Stimulated activated CD4-positive, alpha-beta T cell treated with anti-CD3 and anti-CD28 coated beads, Interleukin-4, amount 100 ng/mL, for 4 hours (primary cell): ENCODE data around the gene AGPAT1.

ENCODE experiments used
- DNase-seq, 2 experiments: peaks; one replicate each; pipeline ENCODE4 v3.0.0-alpha.2; 2020

Gene AGPAT1

DNA sequence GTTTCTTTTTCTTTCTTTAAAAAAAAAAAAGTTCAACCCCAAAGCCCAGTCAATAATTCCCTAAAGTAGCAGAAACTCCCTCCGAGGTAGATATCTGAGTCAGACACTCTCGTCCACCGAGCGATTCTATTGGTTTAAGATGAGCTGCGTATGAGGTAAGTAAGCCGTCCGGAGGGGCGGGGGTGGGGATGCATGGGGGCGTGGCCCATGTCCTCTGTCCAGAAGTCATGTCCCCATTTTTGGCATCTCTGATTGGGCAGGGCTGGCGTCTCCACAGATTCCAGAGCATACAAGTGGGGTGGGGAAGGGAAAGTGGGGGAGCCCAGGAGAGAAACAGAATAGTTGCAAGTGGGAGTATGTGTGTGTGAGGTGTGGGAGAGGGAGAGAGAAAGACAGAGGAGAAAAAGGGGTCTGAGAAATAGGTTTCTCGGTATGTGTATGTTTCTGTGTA, 9.8 kb upstream of the AGPAT1 start:
- peak; percentile 51 to 56 for DNase-seq

DNA sequence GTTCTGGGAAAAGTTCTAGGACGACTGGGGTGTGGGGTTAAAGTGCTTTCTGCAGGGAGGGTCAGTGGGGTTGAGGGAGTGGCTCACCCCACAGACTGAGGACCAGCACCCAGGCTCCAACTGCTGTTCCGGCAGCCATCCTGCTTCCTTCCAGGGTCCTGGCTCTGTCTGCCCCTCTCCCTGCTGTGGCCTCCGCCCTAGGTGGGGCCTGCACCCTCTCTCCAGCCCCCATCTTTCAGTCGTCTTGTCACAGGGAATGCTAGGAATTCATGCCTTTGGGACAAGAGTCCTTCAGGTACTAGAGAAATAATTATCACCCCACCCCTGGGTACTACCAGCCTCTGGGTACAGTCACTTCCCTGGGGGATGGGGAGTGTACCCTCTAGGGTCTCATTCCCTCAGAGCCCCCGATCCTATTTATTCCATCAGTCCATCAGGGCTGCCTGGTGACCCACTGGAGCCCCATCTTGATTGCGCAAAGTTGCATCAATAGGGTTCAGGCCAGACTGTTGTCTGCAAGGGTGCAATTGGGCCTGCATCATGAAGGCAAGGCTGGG, 8.3 kb upstream of the AGPAT1 start, which contains the start of gene AGER:
Gene AGER (minus strand): TSS at position 170 of the 557 bp plus-strand sequence. CDS start 31 bp downstream, at position 139.
- DNase-seq = no peak

DNA sequence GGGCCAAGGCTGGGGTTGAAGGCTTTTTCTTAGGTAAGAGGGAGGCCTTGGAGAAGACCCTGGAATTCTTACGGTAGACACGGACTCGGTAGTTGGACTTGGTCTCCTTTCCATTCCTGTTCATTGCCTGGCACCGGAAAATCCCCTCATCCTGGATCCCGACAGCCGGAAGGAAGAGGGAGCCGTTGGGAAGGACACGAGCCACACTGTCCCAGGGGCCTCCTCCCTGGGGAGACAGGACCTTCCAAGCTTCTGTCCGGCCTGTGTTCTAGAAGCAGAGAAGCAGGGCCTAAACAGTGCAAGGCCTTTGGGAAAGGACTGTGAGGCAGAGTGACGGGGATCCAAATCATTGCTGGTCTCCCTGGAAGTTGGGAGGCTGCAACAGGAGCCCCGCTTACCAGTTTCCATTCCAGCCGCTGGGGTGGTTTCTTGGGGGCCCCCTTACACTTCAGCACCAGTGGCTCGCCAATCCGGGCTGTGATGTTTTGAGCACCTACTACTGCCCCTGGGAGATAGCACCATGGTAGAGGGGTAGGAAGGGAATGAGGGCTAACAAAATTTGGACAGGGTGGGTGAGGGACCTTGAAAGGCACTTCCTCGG, 7.7 kb upstream of the AGPAT1 start:
- no peak for DNase-seq

DNA sequence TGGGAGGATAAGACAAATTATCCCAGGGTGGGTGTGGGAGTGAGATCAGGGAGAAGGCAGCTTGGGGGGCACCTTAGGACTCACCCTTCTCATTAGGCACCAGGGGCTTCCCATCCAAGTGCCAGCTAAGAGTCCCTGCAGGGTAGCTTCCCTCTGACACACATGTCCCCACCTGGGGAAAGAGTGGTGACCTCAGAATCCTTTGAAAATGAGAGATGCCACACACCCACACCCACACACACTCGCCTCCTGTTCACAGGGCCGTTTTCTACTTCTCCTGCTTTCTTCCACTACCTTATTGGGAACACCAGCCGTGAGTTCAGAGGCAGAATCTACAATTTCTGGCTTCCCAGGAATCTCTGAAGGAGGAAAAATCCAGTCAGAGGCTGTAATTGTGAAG, 7.1 kb upstream of the AGPAT1 start:
- DNase-seq = no peak

DNA sequence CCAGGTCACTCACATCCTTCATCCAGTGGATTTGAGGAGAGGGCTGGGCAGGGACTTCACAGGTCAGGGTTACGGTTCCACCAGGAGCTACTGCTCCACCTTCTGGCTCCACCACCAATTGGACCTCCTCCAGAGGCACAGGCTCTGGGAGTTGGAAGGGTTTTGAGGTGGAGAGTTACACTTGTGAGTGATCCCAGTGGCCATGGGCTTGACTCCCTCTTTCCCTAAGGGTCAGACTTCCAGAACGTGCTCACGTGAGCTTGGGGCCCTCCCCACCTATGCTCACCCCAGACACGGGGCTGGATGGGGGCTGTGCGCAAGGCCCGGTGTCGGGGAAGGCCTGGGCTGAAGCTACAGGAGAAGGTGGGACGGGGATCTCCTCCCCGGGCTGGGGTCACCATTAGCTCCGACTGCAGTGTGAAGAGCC, 6.7 kb upstream of the AGPAT1 start:
- no peak for DNase-seq

DNA sequence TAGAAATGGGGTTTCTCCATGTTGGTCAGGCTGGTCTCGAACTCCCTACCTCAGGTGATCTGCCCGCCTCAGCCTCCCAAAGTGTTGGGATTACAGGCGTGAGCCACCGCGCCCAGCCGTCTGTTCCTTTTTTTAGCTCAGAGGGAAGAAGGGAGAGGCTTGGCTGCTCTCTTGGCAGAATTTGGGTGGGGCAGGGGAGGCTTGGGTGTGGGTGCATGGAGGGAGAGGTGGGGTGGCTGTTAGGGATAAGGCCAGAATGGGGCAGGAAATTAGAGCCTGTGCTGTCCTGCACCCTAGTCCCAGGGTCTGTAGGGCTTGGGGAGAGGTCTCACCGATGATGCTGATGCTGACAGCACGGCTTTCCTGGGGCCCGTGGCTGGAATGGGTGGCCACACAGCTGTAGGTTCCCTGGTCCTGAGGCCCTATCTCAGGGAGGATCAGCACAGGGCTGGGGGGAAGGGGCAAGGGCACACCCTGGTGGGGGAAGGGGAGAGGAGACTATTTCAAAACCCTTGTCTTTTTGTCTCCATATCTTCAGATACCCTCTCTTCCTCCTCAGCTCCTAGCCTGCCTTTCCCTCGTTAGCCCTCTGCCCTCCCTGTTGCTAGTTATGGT, 6.1 kb upstream of the AGPAT1 start:
- DNase-seq = no peak

DNA sequence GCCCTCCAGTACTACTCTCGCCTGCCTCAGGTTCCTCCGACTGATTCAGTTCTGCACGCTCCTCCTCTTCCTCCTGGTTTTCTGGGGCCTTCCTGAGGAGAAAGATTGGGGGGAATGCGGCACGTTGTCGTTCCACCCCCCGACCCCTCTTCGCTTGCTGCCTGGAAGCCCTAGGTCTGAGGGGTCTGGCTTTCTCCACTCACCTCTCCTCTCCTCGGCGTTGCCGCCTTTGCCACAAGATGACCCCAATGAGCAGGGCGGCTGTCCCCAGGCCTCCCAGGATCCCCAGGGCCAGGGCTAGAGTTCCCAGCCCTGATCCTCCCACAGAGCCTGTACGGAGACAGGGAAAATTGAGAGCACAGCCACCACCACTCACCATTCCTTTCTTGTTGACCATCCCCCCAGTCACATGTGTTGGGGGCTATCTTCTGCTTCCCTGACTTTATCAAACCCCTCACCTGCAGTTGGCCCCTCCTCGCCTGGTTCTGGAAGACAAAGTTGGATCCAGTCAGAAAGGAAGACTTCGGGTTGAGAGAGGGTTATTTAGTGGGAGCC, 5.3 kb upstream of the AGPAT1 start:
- no peak for DNase-seq

DNA sequence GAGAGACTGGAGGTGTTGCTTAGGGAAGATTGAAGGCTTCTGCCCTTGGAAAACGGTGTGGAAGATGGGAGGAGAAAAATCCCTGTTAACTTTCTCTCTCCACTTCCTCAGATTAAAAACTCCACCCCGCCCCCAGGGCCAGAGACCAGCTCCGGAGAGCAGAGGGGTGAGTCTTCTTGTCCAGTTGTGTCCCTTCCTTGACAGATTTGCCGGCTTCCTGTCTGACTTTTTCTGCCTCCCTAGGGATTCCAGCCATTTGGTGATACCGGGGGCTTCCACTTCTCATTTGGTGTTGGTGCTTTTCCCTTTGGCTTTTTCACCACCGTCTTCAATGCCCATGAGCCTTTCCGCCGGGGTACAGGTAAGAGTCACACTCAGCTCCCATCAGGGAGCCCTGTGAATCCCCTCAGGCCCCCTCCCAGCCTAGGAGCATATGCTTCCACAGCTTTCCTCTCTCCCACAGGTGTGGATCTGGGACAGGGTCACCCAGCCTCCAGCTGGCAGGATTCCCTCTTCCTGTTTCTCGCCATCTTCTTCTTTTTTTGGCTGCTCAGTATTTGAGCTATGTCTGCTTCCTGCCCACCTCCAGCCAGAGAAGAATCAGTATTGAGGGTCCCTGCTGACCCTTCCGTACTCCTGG, 4.0 kb upstream of the AGPAT1 start:
- no peak for DNase-seq

- DNase-seq = no peak
Measured at GRCh38 chr6:32178547-32179440, 2.9 kb upstream of the AGPAT1 start.

- DNase-seq = peak; percentile 80 to 94
Measured at GRCh38 chr6:32177788-32178546, 2.1 kb upstream of the AGPAT1 start, which contains the start of gene RNF5. Gene RNF5, plus strand, starts transcription at chr6:32178405. Its CDS starts 107 bp downstream, at chr6:32178512.

GRCh38 chr6:32177183-32177787, 1.4 kb upstream of the AGPAT1 start:
- peak in 1 of 2 experiments; percentile 34 for DNase-seq

- DNase-seq = no peak
Measured at GRCh38 chr6:32176476-32177182, 745 bp upstream of the AGPAT1 start.

DNA sequence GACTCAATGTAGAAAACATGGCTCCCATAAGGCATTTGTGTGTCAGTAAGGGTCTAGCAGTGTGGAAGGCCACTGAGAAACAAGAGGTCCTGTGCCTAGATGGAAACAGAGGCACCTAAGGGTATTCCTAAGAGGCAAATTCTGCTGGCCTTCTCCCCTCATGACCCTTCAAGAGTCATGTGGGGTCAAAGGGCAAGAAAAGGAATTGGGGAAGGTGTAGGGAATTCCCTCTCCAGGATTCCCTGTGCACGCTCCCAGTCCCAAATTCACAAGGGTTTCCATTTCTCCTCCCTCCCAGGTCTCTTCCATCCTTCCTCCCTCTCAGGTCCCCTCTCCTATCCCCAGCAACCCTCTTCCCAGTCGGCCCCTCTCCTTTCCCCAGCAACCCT, 568 bp downstream of the AGPAT1 start:
- no peak for DNase-seq

GRCh38 chr6:32174416-32174815, 1.5 kb downstream of the AGPAT1 start:
- DNase-seq = no peak

DNA sequence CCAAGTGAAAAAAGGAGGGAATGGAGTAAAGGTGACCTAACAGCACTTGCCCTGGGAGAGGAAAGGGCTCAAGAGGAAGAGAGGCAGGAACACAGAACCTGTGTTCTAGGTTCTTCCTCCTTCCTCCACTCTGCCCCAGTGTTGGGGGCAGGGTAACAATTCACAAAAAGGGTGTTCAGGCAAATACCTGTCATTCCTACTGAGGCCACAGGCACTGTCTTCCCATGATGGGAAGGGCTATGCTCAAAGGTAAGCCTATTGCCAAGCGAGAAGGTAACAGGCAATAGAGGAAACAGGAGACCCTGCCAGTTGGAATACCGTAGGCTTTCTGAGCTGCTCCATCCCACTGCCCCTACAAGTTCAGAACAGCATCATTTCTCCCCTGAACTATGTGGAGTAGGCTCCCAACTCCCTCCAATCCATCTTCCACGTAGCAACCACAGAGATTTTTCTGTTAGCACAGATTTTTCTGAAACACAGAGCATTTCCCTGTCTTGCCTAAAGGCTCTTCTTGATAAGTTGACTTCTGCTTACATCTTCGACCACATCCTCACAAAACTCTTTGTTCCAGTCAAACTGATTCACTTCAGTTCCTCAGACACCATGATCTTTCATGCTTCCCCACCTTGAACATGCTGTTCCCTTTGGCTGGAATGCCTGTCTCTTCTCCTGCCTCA, 2.7 kb downstream of the AGPAT1 start:
- no peak for DNase-seq

- DNase-seq = no peak
Measured at GRCh38 chr6:32171234-32171633, 4.7 kb downstream of the AGPAT1 start.

- DNase-seq = no peak
Measured at GRCh38 chr6:32170294-32170693, 5.6 kb downstream of the AGPAT1 start.

- DNase-seq = no peak
Measured at GRCh38 chr6:32168807-32169591, 6.9 kb downstream of the AGPAT1 start.

- no peak for DNase-seq
Measured at GRCh38 chr6:32168350-32168749, 7.5 kb downstream of the AGPAT1 start.
